C4-2B (cell line): ENCODE results near the gene FAM169A.
"Not testable (repeated sequence)": the region's sequence is repeated elsewhere in the genome, so short reads cannot be mapped to it uniquely, and the experiment has no call there.

Source experiments
- H3K27ac ChIP-seq: fragments of 450-650 bp; 2 replicates; pipeline ENCODE4 v1.5.1; 2017
- CTCF ChIP-seq: fragments of 450-650 bp; conservative IDR thresholded peaks from 2 replicates; pipeline ENCODE4 v1.5.1; 2017; ENCODE audit warnings: mild to moderate bottlenecking
- ZFX ChIP-seq: fragments of 450-650 bp; IDR thresholded peaks from 2 replicates; pipeline ENCODE4 v1.6.1; 2017

Gene FAM169A

GRCh38 chr5:74894351-74894750 is 28.2 kb upstream of the FAM169A start:
- TF ChIP-seq CTCF (no peak), ZFX (no peak)
- no peak overlapping the region for H3K27ac ChIP-seq

DNA sequence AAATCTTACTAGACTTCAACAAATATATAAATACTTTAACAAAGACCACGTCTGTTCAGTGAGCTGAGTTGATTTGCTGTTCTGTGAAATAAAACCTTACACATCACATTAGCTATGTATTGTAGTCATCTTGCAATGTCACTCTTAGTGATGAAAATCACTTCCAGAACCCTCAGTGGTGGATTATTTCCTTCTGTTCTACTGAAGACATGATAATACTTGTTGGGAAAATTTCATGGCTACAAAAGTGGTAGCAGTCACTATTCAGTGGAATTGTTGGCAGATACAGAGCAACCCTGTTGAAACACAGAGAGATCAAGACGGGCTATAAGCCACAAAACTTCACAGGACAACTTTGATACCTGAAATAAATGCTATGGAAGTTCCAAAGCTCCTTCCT is 26.7 kb upstream of the FAM169A start:
- TF ChIP-seq CTCF: no peak
- TF ChIP-seq ZFX: no peak
- no peak overlapping the region for H3K27ac ChIP-seq

GRCh38 chr5:74889523-74890105 is 23.4 kb upstream of the FAM169A start:
- no peak overlapping the region for H3K27ac ChIP-seq
- no peak for TF ChIP-seq ZFX
- TF ChIP-seq CTCF: no peak

DNA sequence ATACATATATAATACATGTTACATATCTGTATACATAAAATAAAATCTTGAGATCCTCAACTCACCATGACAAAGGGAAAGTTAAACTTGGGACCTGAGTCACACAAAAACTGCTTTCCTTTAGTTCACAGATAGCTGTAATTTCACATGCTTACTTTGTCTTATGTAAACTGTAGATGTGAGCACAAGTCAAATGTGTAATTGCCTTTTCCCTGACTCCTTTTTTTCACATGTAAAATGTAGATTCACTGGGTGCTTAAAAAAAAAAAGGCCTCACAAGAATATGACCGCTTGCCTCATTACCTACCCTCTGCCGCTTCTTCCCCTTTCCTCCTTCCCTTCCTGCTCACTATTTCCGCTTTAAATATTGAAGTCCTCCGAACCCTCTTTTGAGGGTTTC is 21.9 kb upstream of the FAM169A start:
- no peak overlapping the region for H3K27ac ChIP-seq
- no peak for TF ChIP-seq ZFX

DNA sequence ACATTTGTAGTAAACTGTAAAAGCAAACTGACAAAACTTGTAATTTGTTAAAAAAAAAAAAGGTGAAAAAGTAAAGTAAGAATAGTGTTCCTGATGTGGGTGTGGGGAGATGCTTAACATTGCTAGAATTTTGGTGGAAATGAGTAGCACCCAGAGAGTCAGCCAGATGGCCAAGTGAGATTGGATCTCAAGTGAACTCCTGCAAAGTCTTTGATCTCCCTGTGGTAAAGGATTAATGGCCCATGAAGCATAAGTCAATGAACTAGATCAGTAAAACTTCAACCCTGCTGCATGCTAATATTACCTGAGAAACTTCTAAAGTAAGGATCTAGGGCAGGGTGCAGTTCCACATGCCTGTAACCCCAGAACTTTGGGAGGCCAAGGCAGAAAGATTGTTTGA is 19.0 kb upstream of the FAM169A start:
- TF ChIP-seq ZFX (no peak), CTCF (no peak)
- no peak overlapping the region for H3K27ac ChIP-seq

DNA sequence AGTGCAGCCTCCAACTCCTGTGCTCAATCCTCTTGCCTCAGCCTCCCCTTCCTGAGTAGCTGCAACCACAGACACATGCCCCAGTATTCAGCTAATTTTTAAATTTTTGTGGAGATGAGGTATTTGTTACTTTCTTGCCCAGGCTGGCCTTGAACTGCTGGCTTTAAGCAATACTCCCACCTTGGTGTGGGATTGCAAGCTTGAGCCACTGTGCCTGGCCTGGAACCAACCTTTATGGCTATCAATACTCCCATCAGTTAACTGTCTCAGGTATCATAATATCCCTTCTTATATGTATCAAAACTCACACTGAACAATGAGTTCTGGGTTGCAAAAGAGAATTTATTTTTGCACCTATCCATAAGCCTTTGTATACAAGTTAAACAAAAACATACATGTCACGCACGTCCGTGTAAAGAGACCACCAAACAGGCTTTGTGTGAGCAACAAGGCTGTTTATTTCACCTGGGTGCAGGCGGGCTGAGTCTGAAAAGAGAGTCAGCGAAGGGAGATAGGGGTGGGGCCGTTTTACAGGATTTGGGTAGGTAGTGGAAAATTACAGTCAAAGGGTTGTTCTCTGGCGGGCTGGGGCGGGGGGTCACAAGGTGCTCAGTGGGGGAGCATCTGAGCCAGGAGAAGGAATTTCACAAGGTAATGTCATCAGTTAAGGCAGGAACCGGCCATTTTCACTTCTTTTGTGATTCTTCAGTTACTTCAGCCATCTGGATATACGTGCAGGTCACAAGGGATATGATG is 16.4 kb upstream of the FAM169A start:
- not testable (repeated sequence) for H3K27ac ChIP-seq

DNA sequence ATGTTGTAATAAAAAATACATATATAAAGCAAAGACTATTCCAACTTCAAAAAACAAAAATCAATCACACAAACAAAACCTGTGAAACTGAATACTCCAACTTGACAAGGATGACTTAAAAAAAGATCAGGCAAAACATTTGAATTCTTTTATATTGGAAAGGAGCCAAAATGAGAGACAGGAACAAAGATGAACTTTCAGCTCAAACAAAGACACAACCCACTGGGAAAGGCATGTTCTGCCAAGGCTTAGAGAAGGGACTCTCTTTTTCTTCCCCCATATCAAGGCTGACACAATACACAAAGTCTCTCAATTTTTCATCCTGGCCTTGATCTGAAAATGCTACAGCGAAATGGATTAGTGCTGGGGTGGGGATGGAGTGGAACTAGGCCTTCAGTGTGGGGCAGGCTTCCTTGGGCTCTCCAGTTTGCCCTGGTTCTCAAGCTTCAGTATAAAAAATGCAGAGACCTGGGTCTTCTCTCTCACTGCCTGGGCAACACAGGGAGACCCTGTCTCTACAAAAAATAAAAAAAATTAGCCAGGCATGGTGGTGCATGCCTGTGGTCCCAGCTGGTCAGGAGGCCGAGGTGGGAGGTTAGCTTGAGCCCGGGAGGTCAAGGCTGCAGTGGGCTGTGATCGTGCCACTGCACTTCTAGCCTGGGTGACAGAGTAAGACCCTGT is 11.6 kb upstream of the FAM169A start:
- no peak overlapping the region for H3K27ac ChIP-seq
- TF ChIP-seq CTCF: no peak

DNA sequence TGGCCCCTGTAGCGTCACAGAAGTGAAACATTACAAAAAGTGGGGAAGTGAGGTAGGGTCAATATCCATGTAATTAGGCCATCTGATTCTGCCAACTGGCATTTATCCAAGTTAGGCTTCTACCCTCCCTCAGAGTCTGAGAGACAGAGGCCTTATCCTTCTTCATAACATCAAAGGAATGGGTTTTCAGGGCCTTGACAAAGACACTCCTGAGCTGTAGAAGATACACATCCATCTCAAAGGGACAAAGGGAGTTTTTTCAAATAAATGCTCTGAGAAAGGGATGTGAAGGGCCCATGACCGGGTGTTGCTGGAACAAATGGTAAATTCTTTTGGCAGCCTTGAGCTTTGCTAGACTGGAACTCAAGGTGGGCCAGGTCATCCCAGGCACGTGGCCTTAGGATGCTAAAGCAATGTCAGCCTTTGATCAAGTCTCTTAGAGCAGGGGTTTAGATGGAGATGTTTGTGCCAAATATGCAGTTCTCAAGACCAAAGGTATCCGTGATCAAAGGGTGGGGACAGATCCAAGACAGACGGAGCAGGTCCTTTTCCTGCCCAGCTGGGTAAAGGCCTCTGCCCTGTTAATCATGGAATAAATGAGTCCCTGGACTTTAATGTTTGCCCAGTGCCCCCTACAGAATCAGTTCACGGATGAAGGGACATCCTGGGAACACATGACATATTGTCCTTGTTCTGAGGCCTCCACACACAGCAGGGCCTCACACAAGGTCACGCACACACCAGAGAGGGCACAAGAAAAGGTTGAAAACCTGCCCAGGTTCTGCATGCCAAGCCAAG is 10.0 kb upstream of the FAM169A start:
- TF ChIP-seq CTCF (no peak), ZFX (no peak)
- no peak overlapping the region for H3K27ac ChIP-seq
